A549 treated with ZK216348 at 1 μM for 4 hours (cell line): ENCODE results near the gene NXN. TPM values are rescaled to one million over a fixed set of nuclear protein-coding genes. Genes with fewer than 3 reads are reported as not detected.

Source experiments
- total RNA-seq: library from RNA; stranded (reverse); fragments of 200-300 nt; extraction: Qiagen RNA extraction; gene quantifications from 5 replicates; pipeline ENCODE4 v1.2.3, GENCODE V29; 2022; ENCODE audit warnings: low read depth

The NXN gene
- total RNA-seq: 16.3 to 27.7 TPM (median 26.7 TPM) in 5 replicates

GRCh38 chr17:979539-980405 lies at the start of gene NXN:
TSS of gene NXN (minus strand) at chr17:979776.

GRCh38 chr17:996554-997344 lies 17.2 kb upstream of the NXN start, which contains the start of gene TIMM22:
TSS of gene TIMM22 (plus strand) at chr17:997129. CDS start at chr17:997143, 14 bp downstream.

GRCh38 chr17:781805-782731 lies 197.5 kb downstream of the NXN start, which contains the start of the genes GLOD4 and MRM3:
TSS of gene GLOD4 (minus strand) at chr17:782280. CDS start at chr17:782255, 25 bp downstream.
TSS of gene MRM3 (plus strand) at chr17:782353. CDS start at chr17:782379, 26 bp downstream.

GRCh38 chr17:752002-752619 lies 227.5 kb downstream of the NXN start, which contains the start of gene GEMIN4:
TSS of gene GEMIN4 (minus strand) at chr17:752264. CDS start at chr17:752142, 122 bp downstream.

Other genes starting within 250 kb of the NXN start
- gene TLCD3A, start 247.2 kb downstream of the NXN start, total RNA-seq: 53.3 to 61.1 TPM (median 60.4 TPM) in 5 replicates
- 41.9 to 63.7 TPM (median 59.1 TPM) in 5 replicates for gene GEMIN4, start 227.5 kb downstream of the NXN start, total RNA-seq
- 95.5 to 171 TPM (median 96.4 TPM) in 5 replicates for gene GLOD4, start 197.5 kb downstream of the NXN start, total RNA-seq
- gene MRM3, start 197.4 kb downstream of the NXN start, total RNA-seq: 41.6 to 46.1 TPM (median 43.3 TPM) in 5 replicates
- 23.0 to 30.3 TPM (median 28.3 TPM) in 5 replicates for gene TIMM22, start 17.4 kb upstream of the NXN start, total RNA-seq
- gene ABR, start 200.2 kb upstream of the NXN start, total RNA-seq: 98.4 to 145 TPM (median 121 TPM) in 5 replicates